Fibroblast of skin of left quadriceps (primary cell): Measurements from ENCODE around the gene IGF2BP3.
"Not testable (repeated sequence)": the region's sequence is repeated elsewhere in the genome, so short reads cannot be mapped to it uniquely, and the experiment has no call there.

Source experiments
- DNase-seq, 2 experiments: peaks; one replicate each; pipeline ENCODE4 v3.0.0-alpha.2; 2013; ENCODE audit warnings: low read depth in 2 of 2

The IGF2BP3 gene

DNA sequence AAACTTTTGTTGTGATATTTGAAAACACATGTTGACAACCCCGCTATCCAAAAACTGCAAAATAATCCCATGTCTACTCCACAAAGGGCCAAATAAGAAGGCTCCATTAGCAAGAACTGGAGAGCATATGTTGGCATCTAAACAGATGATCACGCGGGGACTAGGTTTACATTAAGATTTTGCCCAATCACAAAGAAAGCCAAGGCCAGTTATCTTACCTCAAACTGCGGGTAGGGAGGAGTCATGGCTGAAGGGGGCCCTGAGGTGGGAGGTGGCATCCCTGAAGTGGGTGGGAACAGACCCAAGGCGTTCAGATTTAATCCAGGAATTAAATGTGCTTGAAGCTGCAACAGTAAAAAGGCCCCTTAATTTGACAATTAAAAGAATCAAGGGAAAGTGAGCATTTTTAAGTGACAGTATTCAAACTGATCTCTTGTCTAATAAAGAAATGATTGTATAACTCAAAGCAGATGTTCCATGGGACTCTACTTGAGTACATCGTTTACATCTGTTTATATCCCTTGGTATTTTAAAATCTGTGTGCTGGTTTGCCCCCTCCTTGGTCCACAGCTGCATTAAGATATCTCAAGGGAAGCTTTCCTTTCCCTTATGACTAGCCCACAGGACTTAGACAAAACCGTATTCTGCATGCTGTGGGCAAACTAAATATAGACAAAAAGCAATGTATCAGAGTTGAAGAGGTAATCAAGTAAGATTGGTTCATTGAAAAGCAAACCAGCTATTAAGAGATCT is 128.3 kb downstream of the IGF2BP3 start:
- DNase-seq, result no peak

DNA sequence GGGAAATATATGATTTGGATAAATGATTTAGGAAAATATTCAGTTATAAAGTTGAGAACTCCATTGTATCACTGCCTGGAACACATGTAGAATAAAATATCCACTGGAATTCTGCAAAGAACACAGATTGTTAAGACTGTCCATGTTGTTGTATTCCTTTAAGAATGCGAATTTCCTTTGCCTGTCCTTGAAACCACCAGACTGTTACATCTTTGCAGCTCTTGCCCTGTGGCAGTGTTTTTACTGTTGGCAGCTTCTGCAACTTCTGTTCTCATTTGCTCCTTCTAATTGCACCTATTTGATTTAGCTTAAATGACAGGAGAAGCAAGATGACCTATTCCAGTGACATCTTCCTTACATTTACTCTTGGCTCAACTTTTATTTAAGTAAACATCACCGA is 131.4 kb downstream of the IGF2BP3 start:
- no peak for DNase-seq

DNA sequence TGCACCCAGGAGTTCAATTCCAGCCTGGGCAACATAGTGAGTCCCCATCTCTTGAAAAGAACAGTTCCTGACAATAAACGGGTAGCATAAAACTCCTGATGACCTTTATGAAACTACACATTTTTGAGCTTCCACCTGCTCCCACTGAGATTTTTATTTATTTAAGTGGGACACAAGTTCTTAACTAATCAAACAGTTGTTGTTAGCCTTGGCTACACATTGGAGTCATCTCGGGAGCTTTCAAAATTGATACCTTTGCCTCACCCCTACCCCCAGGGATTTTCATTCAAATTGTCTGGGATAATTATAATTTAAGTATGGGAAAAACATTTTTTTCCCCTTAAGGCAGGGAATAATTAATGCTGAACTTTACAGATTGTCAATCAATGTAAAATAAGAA is 131.9 kb downstream of the IGF2BP3 start:
- DNase-seq, result no peak

DNA sequence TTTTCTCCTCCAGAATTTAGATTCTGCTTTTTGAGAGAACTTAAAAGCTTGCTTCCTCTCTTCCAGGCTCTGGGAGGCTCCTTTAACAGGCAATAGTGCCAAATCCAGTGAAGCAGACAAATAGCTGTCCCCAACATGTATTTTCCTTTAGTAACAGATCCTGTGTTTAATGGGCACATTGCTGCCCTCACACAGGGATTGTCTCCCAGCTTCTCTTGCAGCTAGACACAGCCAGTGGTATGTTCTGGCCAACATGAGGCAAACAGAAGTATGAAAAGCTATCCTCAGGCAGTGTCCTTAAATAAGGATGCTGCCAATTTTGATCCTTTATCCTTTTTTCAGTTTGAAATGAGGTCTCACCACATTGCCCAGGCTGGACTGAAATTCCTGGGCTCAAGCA is 132.9 kb downstream of the IGF2BP3 start:
- DNase-seq, result no peak

DNA sequence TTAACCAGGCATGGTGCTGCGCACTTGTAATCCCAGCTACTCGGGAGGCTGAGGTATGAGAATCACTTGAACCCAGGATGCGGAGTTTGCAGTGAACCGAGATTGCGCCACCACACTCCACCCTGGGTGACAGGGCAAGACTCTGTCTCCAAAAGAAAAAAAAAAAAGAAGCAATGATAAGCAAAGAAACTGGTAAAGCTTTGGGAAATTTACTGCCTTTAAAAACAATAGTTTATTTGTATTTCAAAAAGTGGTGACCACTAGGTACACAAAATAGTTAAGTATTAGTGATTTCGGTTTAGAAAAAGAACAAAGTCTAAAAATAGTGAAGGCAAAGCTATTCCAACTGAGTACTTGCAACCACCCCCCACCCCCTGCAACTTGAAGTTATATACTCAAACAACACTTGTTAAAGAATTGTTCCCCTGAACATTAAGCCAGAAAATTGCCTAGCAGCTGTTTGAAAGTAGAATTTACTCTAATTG is 133.4 kb downstream of the IGF2BP3 start:
- no peak for DNase-seq

DNA sequence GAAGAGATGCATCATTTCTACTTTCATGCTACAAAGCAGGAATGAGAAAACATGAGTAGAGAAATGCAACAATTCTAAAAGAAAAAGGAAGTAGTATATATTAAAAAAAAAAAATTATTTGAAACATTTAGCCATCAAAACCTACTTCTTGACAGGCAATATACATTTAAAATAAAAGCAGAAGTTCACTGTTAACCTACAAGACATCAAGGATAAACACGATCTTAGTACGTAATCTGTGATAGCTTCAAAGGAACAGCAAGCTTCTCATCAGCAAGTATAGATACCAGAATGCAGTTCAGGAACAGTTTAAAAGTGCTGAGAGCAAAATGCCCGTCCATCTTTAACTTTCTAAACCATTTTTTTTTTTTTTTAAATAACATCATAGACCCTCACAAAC is 134.2 kb downstream of the IGF2BP3 start:
- DNase-seq, result no peak

DNA sequence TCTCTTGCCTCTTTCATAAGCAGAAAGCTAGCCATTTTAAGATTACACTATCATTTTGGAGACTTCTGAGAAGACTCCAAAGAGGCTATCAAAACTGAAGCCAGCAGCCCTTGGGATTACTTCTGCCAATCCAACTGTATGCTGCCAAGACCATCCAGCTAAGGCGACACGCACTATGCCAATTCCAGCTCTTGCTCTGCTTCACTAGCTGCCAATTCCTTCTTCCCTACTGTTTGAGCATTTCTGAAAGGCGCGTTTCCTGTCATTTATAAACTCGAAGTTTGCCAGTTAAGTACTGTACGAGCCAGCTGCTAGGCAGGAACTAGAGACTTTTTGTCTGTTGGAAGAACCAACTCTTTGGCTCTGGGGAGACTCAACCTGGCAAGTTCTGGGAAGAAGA is 134.7 kb downstream of the IGF2BP3 start:
- DNase-seq, result no peak

DNA sequence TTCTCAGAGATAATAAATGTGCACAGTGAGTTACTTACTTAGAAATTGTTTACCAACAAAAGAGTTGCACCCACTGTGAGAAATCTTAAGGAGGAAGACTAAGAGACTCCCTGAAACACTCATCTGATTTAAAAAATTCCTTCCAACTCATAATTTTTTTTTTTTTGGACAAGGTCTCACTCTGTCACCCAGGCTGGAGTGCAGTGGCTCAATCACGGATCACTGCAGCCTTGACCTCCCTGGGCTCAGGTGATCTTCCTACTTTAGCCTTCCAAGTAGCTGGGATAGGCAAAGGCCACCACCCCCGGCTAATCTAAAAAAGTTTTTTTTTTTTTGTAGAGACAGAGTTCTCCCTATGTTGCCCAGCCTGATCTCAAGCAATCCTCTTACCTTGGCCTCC is 135.2 kb downstream of the IGF2BP3 start:
- DNase-seq, result no peak

DNA sequence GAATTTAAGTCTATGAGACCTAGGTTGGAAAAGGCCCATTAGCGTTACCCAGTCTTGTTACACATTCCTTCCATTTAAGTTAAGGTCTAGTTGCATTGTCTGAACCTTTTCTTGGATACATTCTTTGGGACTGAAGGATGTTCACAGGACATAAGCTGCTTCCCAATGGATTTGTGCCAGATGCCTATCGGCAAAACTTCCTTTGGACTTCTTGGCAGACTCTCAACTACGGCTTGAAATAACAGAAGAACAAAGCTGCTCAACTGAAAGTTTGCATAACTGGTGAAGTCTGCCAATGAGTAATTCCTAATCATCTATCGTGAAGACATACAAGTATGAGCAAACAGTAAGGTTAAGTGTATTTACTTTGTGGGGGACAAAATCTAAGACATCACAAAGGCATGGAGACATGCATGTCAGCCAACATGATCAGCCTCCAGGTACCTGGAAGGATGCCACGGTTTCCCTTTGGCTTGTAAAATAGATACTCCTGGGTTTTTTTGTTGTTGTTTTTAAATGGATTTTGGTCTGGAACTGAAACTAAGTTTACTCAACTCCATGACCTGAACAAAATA is 135.7 kb downstream of the IGF2BP3 start:
- peak; percentile 93 to 94 for DNase-seq

DNA sequence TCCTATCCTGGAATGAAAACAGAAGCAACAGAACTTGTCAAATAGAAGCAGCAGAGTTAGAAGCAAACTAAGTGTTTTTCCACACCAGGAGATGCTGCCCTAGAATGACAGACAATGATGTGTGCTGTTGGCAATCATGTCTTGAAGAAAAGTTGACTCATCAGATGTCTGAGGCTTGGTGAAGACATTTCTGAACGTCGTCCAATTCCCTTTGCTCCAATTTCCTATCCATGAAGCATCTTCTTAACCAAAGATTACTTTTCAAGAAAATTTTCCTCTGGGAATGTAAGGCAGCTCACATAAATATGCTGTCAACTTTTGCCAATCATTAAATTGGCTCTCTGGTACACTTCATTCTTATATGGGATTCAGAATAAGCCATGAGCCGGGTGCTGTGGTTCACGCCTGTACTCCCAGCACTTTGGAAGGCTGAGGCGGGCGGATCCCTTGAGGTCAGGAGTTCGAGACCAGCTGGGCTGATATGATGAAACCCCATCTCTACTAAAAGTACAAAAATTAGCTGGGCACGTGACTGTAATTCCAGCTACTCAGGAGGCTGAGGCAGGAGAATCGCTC is 136.5 kb downstream of the IGF2BP3 start:
- DNase-seq, result peak; percentile 90 to 91

DNA sequence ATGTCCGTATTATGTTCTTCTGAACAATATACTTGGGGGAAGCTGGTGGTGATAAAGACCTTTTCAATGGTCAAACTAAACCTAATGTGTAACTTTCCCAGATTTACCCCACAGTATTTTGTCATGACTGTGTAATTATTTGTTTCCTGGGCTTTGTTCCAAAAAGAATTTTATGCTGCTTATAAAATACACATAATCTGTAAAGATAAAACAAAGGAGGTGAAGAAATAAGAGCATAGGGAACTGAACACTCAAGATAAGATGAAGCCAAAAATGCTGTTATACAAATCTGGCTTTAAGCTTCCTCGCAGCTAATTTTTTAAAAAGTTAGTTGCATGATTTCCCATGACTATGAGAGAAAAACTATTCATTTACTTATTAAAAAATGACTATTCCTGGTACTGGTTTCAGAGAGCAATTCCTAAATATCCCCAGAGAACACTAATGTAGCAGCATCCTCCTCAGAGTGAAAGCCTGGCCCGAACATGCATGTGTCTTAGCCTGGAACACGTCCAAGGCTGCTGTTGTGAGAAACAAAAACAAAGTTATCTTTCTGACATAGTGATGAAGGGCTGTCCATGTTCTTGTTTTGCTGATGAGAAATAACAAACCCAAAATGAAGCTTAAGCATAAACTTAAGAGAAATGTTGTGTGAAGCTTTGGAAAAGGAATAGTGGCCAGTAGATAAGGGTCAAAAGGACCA is 137.2 kb downstream of the IGF2BP3 start:
- DNase-seq, result no peak

DNA sequence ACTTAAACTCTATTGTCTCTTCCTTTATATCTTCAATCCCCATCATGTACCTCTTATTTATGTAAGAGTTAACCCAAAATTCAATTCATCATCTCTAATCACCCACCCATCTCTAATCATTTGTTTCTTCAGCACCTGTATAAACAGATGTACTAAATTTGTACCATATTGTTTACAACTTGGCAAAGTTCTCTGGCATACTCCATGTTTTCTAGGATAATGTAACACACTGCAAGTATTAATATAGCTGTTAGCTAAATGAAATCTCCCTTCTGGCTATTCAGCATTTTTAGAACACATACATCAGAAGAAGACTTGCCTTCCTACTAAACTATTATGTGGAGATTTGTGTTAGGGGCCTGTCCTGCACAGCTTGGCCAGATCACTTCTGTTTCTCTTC is 138.1 kb downstream of the IGF2BP3 start:
- no peak for DNase-seq

DNA sequence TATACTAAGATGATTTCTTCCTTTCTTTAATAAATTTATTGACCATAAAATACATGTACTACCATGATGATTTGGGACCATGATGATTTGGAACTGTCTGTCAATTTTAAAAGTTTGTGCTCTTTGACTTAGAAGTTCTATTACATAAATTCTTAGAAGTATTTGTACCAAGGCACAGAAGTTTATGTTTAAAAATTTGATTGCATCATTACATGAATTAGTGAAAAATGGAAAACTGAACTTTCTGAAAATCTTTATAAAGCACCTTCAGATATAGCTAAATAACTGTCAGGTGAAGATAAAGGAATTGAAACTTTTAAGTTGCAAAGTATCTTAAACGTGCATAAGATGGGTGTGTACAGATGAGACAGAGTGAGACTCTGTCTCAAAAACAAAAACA is 139.2 kb downstream of the IGF2BP3 start:
- no peak for DNase-seq

DNA sequence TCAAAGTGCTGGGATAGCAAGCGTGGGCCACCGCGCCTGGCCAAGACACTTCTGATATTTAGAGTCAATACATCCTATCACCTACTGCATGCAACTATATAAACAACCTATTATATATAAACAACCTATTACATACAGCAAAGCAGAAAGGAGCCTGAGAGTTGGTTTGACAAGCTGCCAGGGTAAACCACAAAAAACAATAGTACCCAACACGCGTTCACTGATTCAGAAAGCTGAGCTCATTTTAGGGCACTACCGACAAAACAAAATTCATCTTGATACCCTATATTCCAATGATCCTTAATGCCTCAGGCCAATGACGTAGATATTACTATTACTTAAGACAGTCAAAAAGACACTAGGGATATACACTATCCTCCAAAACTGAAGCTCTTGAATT is 154.9 kb downstream of the IGF2BP3 start:
- DNase-seq, result no peak

DNA sequence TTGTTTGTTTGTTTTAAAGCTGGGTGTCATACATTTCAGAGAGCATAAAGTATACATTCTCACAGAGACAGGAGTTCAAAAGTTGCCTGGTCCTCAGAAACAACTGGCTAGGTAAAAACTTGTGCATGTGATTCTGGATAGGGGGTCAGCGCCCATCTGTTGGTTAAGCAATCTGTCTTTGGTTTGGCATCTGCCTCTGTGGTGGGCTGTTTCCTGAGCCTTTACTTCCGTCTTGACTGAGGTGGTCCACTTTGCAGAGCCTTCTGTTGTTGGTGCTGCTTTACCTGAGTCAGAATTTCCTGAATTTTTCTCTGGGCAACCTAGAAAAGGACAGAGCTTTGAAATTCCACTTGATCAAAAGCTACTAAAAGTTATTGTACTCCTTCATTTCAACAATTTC is 158.2 kb downstream of the IGF2BP3 start:
- DNase-seq, result not testable (repeated sequence)

DNA sequence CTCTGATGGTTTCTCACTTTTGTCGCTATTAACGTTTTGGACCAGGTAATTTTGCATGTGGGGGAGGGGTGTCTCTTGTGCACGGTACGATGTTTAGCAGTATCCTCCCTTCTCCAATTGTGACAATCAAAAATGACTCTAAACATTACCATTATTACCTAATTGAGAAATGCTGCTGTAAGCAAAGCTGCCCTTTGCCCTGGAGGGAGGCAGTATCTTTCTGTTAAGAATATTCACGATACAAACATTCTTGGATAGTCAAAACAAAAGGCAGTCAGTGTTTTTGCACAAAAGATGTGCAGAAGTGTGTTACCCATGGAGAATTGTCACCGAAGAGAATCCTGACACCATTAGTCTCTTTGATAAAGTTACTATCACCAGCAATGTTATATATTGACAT is 161.5 kb downstream of the IGF2BP3 start:
- DNase-seq, result no peak

DNA sequence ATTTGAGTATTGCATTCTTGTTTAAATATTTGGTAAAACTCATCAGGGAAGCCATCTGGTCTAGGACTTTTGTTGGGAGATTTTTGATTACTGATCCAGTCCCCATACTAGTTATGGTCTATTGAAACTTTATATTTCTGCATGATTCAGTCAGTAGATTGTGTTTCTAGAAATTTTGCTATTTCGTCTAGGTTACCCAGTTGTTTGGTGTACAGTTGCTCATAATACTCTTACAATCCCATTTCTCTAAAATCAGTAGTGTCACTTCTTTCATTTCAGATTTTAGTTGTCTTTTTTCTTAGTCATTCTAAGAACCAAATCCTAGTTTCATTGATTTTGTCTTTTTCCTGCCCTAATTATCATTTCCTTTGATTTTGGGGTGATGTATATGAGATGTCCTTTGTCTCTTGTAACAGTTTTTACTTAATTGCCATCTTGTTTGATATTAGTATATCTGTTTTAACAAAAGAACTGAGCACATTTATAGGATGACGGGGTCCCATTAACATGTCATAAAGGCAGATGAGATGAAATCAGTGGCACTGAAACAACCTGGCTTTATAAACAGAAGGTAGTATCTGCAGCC is 163.3 kb downstream of the IGF2BP3 start:
- no peak for DNase-seq

DNA sequence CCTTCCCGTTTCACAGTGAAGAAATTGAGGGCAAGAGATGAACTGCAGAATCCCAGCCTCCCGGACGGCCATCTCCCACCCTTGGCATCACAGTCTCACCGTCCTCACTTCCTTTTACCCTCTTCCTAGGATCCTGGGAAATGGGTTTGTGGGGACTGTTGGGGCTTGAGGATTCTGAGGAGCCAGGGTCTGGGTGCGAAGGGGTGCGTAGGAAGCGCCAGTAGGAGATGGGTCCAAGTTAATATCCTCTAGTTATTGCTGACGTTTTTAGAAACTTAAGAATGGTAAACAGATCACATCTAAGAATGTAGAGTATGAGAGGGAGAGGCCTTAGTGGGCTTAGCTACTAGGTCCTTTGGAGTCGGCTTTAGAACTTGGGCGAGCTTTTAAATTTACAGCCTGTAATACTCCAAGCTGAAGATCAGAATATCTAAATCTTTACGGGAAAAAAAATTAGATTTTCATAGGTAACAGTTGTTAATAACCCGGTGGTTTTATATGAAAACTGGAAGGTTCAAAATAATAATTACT is 170.5 kb downstream of the IGF2BP3 start:
- no peak for DNase-seq

DNA sequence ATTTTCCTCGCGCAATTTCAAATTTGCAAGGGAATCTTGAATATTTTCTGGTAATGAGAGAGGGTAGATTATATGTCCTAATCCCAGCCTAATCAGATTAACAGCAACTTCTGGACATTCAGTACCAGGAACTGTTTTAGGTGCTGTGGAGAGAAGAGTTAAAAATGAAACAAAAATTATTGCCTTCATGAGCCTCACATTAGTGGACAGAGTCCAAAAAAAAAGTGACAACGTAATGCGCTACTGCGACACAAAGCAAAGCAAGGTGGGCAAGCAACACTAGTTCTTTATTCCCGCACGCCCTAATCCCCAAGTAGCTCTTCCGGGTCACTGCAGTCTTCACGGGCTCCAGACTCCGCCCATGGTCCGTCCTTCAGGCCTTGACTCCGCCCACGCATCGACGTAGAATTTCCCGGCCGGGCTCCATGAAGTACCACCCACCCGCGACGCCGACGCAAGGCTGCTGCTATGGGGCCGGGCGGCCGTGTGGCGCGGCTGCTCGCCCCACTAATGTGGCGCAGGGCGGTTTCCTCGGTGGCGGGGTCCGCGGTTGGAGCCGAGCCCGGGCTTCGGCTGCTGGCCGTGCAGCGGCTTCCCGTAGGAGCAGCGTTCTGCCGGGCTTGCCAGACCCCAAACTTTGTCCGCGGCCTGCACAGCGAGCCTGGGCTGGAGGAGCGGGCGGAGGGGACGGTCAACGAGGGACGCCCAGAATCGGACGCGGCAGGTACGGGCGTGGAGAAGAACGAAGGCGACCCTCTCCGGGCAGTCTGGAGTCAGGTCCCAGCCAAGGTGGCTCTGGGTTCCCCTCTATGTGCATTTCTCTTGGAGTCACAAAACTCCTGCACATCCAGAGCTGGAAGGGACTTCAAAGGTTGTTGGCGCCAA is 171.2 kb downstream of the IGF2BP3 start, which contains the start of gene MALSU1:
MALSU1 (plus strand) TSS at position 455 of the 885 bp plus-strand sequence; CDS start at position 469, 14 bp downstream.
- peak; percentile 90 to 91 for DNase-seq

DNA sequence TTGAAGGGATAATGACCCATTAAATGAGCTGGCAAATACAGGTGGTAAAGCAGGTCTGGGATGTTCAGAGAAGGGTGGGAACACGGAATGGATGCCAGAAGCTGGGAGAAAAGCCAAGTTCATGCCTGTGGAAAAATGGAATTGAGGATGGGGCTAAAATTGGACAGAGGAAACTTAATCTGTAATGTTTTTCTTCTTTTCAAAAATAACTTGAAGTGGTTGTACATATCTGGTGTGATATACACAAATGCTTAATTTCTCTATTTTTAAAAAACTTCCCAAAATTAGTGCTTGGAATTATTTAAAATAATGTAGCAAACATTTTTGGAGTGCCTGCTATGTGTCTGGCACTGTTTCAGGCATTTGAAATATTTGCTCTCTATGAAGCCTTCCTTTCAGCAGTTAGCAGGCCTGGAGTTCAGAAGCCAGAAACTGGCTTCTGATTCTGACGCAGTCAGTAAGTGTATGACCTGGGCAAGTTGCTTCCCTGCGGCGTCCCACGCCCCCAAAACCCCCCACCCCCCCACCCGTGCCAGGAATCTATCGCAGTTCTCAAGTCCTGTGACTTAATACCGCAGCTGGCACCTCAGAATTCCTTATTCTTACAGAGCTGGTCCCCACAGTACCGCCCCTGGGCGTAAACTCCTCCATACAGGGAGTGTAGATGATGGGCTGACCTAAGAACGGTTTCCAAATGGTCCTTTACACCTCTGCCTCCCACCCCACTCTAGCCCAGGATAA is 172.0 kb downstream of the IGF2BP3 start:
- DNase-seq, result peak; percentile 40 to 44
